HG02678 (cell line): ENCODE measurements around the gene BRMS1.
"Not testable (repeated sequence)": the region's sequence is repeated elsewhere in the genome, so short reads cannot be mapped to it uniquely, and the experiment has no call there.

ENCODE experiments used
- ATAC-seq: cut with Tn5 transposase; IDR thresholded peaks from one replicate; pipeline ENCODE4 v1.9.1; 2021; ENCODE audit warnings: mild to moderate bottlenecking, moderate library complexity; ENCODE audit not compliant: unreplicated experiment

Gene BRMS1

GRCh38 chr11:66363805-66364535, 19.1 kb upstream of the BRMS1 start:
- ATAC-seq: no peak

- no peak for ATAC-seq
These were observed 18.3 kb upstream of the BRMS1 start for GRCh38 chr11:66363187-66363601.

- no peak for ATAC-seq
These were observed 17.7 kb upstream of the BRMS1 start for GRCh38 chr11:66362481-66363147.

GRCh38 chr11:66361502-66361941, 16.6 kb upstream of the BRMS1 start:
- no peak for ATAC-seq

- no peak for ATAC-seq
These were observed 15.6 kb upstream of the BRMS1 start for GRCh38 chr11:66360406-66361073.

- ATAC-seq: no peak
These were observed 14.8 kb upstream of the BRMS1 start for GRCh38 chr11:66359662-66360087.

GRCh38 chr11:66350560-66351235, 5.8 kb upstream of the BRMS1 start:
- not testable (repeated sequence) for ATAC-seq

GRCh38 chr11:66349084-66349386, 4.1 kb upstream of the BRMS1 start:
- no peak for ATAC-seq

- ATAC-seq: peak; percentile 40
These were observed 2.7 kb upstream of the BRMS1 start, which contains the start of gene B4GAT1 for GRCh38 chr11:66347425-66348276. B4GAT1 (minus strand) TSS chr11:66347629; CDS start chr11:66347545, 84 bp downstream.

GRCh38 chr11:66346476-66347424, 1.8 kb upstream of the BRMS1 start:
- no peak for ATAC-seq

- ATAC-seq: peak; percentile 10
These were observed 379 bp upstream of the BRMS1 start for GRCh38 chr11:66345316-66345649.

- no peak for ATAC-seq
These were observed 1.7 kb downstream of the BRMS1 start for GRCh38 chr11:66343176-66343575.

GRCh38 chr11:66341502-66342126, 3.3 kb downstream of the BRMS1 start:
- no peak for ATAC-seq

GRCh38 chr11:66340596-66341501, 4.1 kb downstream of the BRMS1 start:
- no peak for ATAC-seq

- no peak for ATAC-seq
These were observed 5.0 kb downstream of the BRMS1 start for GRCh38 chr11:66339686-66340483.

GRCh38 chr11:66339162-66339675, 5.7 kb downstream of the BRMS1 start:
- no peak for ATAC-seq
